Fibroblast of villous mesenchyme (primary cell): ENCODE measurements around the gene B4GALT2. TPM values are rescaled to one million over a fixed set of nuclear protein-coding genes. Genes with fewer than 3 reads are reported as not detected.
A peak's percentile ranks its signal among the peaks of the same experiment; 100 is the strongest.

Source experiments
- DNase-seq: peaks from one replicate; pipeline ENCODE4 v3.0.0-alpha.2; 2010; ENCODE audit warnings: low read depth
- H3K4me3 ChIP-seq: 2 replicates; pipeline ENCODE4 v1.5.1; 2011; ENCODE audit warnings: low read depth, mild to moderate bottlenecking, low read length
- total RNA-seq: library from RNA; depleted of rRNA; stranded (reverse); fragments of >200 nt; gene quantifications from 2 replicates; pipeline ENCODE4 v1.2.3, GENCODE V29; 2012
- TF ChIP-seq, protein P1 (sequence below): IDR thresholded peaks from 2 replicates; pipeline ENCODE4 v1.5.1; 2012; ENCODE audit warnings: low read depth, mild to moderate bottlenecking, low read length; ENCODE audit not compliant: insufficient read depth

The B4GALT2 gene, protein sequence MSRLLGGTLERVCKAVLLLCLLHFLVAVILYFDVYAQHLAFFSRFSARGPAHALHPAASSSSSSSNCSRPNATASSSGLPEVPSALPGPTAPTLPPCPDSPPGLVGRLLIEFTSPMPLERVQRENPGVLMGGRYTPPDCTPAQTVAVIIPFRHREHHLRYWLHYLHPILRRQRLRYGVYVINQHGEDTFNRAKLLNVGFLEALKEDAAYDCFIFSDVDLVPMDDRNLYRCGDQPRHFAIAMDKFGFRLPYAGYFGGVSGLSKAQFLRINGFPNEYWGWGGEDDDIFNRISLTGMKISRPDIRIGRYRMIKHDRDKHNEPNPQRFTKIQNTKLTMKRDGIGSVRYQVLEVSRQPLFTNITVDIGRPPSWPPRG
- total RNA-seq: 57.4 and 91.5 TPM in 2 replicates

DNA sequence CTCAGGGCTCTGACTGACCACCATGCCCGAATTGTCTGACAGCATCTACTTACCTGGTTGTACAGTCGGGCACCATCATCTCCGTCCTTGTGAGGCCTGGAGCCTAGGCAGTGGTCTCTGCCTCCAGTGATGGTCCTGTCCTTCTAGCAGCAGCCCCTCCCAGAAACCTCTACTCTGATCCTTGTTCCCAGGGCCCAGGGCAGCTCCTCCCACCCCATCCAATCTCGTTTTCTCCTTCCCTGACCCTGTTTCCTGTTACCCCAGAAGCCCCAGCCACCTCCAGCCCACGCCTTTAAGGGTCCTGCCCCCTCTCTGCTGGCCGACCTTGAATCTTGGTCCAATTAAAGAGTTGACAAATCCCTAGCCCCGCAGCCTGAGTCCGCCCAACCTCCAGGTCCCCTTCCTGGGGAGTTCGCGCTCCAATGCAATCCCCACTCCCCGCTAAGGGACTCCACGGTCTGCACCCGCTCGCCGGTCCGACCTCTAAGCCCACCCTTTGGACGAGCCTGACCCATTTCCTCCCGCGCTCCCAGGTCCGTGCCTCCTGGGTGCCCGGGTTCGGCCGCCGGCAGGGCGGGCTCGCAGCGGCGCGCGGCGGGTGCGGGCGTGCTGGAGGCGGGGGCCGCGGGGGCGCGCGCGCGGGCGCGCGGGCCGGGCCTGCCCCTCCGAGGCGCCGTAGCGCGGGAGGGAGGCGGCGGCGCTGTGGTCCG lies at the start of gene B4GALT2:
B4GALT2 (plus strand) TSS at position 660 of the 710 bp plus-strand sequence. CDS start 1,951 bp downstream, outside the sequence.
- TF ChIP-seq, protein P1, sequence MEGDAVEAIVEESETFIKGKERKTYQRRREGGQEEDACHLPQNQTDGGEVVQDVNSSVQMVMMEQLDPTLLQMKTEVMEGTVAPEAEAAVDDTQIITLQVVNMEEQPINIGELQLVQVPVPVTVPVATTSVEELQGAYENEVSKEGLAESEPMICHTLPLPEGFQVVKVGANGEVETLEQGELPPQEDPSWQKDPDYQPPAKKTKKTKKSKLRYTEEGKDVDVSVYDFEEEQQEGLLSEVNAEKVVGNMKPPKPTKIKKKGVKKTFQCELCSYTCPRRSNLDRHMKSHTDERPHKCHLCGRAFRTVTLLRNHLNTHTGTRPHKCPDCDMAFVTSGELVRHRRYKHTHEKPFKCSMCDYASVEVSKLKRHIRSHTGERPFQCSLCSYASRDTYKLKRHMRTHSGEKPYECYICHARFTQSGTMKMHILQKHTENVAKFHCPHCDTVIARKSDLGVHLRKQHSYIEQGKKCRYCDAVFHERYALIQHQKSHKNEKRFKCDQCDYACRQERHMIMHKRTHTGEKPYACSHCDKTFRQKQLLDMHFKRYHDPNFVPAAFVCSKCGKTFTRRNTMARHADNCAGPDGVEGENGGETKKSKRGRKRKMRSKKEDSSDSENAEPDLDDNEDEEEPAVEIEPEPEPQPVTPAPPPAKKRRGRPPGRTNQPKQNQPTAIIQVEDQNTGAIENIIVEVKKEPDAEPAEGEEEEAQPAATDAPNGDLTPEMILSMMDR: no peak
- peak within 1 kb of the TSS; percentile 67 for H3K4me3 ChIP-seq
- DNase-seq: no peak

DNA sequence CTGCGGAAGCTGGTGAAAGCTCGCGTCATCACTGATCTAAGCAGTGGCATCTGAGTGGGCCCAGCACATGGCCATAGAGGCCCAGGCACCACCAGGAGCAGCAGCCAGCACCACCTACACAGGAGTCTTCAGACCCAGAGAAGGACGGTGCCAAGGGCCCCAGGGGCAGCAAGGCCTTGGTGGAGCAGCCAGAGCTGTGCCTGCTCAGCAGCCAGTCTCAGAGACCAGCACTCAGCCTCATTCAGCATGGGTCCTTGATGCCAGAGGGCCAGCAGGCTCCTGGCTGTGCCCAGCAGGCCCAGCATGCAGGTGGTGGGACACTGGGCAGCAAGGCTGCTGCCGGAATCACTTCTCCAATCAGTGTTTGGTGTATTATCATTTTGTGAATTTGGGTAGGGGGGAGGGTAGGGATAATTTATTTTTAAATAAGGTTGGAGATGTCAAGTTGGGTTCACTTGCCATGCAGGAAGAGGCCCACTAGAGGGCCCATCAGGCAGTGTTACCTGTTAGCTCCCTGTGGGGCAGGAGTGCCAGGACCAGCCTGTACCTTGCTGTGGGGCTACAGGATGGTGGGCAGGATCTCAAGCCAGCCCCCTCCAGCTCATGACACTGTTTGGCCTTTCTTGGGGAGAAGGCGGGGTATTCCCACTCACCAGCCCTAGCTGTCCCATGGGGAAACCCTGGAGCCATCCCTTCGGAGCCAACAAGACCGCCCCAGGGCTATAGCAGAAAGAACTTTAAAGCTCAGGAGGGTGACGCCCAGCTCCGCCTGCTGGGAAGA lies 48.7 kb upstream of the B4GALT2 start:
- no peak for DNase-seq
- TF ChIP-seq, protein P1: peak; percentile 38
- H3K4me3 ChIP-seq: no peak overlapping the region

DNA sequence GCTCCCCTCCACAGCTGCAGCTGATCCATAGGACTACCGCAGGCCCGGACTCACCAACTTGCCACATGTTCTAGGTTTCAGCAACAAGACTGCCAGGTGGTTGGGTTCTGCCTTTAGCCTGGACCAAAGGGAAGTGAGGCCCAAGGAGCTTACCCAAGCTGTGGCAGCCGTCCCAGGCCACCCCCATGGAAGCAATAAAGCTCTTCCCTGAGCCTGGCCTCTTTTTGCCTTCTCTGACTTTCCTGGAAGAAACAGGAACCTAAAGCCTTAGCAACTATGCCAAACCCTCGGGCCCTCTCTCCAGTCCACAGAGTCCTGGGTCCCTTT lies 48.1 kb upstream of the B4GALT2 start:
- H3K4me3 ChIP-seq: no peak overlapping the region
- TF ChIP-seq, protein P1: no peak
- no peak for DNase-seq

DNA sequence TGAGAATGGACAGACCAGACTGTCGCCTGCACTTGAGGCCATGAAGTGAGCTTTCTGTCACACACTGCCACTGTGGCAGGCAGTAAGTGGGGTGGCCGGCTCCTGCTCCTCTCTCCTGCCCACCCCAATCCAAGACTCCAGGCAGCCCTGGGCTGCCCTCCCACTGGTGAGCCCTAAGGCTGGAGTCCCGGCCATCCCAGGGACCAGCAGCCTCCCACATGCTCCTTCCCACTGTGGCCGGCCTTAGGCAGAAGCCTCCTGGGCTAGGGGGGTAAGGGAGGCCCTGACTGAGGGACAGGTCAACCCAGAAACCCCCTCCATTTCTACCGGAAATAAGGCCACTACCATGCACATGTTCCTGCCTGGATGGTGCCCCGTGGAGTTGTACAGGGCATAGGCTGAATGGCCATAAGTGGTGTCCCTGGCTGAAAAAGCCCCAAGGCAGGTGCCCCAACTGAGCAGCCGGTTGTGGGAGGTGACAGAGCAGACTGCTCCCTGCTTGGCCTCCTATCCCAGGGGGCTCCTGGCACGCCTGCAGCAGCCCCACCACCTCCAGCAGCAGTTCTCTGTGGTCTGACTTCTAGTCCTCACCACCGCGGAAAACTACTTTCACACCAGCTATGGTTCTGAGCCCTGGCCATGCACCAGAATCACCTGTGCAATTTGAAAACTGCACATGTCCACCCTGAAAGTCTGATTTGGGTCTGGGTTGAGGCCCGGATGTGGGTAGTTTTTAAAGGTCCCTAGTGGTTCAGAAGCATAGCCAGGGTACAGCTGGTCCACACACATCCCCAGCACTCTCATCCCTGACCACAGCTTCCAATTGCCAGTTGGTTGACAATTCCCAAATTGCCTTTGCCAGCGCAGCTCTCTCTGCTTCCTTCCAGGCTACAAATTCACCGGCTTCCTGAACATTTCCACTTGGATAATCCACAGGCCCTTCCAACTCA lies 47.0 kb upstream of the B4GALT2 start:
- no peak overlapping the region for H3K4me3 ChIP-seq
- no peak for DNase-seq
- TF ChIP-seq, protein P1: no peak

DNA sequence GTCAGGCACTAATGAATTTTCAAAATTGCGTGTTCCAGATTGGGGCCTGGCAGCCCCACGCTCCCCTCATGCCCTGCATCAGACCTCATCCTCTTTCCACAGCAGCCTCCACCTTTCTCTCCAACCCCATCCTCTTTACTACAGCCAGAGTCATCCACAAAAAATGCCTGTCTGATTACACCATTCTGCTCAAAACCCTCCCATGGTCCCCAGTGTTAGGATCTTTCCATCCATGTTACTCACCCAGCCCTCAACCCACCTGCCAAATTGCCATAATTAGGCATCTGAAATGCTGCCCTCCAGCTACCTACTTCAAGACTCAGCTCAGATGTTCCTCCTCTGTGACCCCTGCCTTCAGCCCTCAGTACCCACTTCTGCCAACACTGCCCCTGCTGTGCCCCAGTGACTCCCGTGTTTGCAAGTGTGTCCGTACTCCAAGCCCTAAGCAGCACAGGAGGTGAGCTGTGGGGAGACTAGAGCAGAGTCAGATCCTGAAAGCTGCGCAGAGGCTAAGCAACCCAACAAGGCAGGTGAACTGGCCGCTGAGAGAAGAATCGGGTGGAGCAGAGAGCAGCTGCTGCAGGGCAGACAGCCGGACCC lies 46.1 kb upstream of the B4GALT2 start:
- peak; percentile 18 for DNase-seq
- TF ChIP-seq, protein P1: no peak
- peak overlapping the region; percentile 57 for H3K4me3 ChIP-seq
